ENCODE results near the gene BST1.

Gene BST1

GRCh38 chr4:15742637-15743036, 39.8 kb downstream of the BST1 start:
- Histone ChIP-seq H3K79me1 (ENCODE audit: low read length) (no peaks in the 10 kb centered on the region), H3K9ac (ENCODE audit: low read length) (no peak overlapping the region), H3K27me3 (ENCODE audit: insufficient read depth, low read length) (no peaks in the 10 kb centered on the region), H3K9me3 (ENCODE audit: insufficient read depth, low read depth, low read length) (peaks cover 2% of the 10 kb centered on the region), H3K14ac (ENCODE audit: low read length) (no peak overlapping the region), H3K79me2 (ENCODE audit: control insufficient read depth, insufficient read depth, low read length, poor library complexity) (no peaks in the 10 kb centered on the region), H4K12ac (ENCODE audit: low read depth, low read length) (no peak overlapping the region), H3K27ac (ENCODE audit: low read depth, low read length) (no peak overlapping the region), H2AK5ac (ENCODE audit: low read length) (no peak overlapping the region), H2BK12ac (ENCODE audit: low read length) (no peak overlapping the region), H2AFZ (ENCODE audit: insufficient read depth, low read length, poor library complexity) (no peak overlapping the region), H3K36me3 (ENCODE audit: control insufficient read depth in 1 of 2, insufficient read depth in 2 of 2, low read length in 2 of 2) (no peaks in the 10 kb centered on the region), H4K91ac (ENCODE audit: low read depth, low read length) (no peak overlapping the region), H3K4me2 (ENCODE audit: low read length) (no peak overlapping the region), H3K18ac (ENCODE audit: low read length) (no peak overlapping the region), H2BK5ac (ENCODE audit: low read depth, low read length, poor library complexity) (no peak overlapping the region), H4K8ac (ENCODE audit: low read depth, low read length) (no peak overlapping the region), H3K23ac (ENCODE audit: low read length) (no peak overlapping the region), H3K4me3 (ENCODE audit: low read depth, low read length) (no peak overlapping the region), H3K4me1 (ENCODE audit: control insufficient read depth in 1 of 2, insufficient read depth in 2 of 2, low read length in 2 of 2) (no peaks in the 10 kb centered on the region), H3K4ac (ENCODE audit: low read depth, low read length) (no peak overlapping the region), H2BK120ac (ENCODE audit: insufficient read depth, low read length, poor library complexity) (no peak overlapping the region)
- no CpG with 5 or more reads among the region's 1 CpG for WGBS (ENCODE audit: extremely low coverage, insufficient coverage, insufficient read length)
- no peak for DNase-seq

GRCh38 chr4:15744016-15744545, 41.2 kb downstream of the BST1 start:
- Histone ChIP-seq H4K8ac (ENCODE audit: low read depth, low read length) (no peak overlapping the region), H2BK5ac (ENCODE audit: low read depth, low read length, poor library complexity) (no peak overlapping the region), H2AFZ (ENCODE audit: insufficient read depth, low read length, poor library complexity) (no peak overlapping the region), H3K4me1 (ENCODE audit: control insufficient read depth in 1 of 2, insufficient read depth in 2 of 2, low read length in 2 of 2) (no peaks in the 10 kb centered on the region), H3K4me3 (ENCODE audit: low read depth, low read length) (no peak overlapping the region), H3K79me1 (ENCODE audit: low read length) (no peaks in the 10 kb centered on the region), H4K12ac (ENCODE audit: low read depth, low read length) (no peak overlapping the region), H3K27me3 (ENCODE audit: insufficient read depth, low read length) (no peaks in the 10 kb centered on the region), H3K14ac (ENCODE audit: low read length) (no peak overlapping the region), H2BK12ac (ENCODE audit: low read length) (no peak overlapping the region), H2BK120ac (ENCODE audit: insufficient read depth, low read length, poor library complexity) (no peak overlapping the region), H3K79me2 (ENCODE audit: control insufficient read depth, insufficient read depth, low read length, poor library complexity) (no peaks in the 10 kb centered on the region), H3K9ac (ENCODE audit: low read length) (no peak overlapping the region), H3K4ac (ENCODE audit: low read depth, low read length) (no peak overlapping the region), H2AK5ac (ENCODE audit: low read length) (no peak overlapping the region), H3K9me3 (ENCODE audit: insufficient read depth, low read depth, low read length) (peaks cover 2% of the 10 kb centered on the region), H3K18ac (ENCODE audit: low read length) (no peak overlapping the region), H3K27ac (ENCODE audit: low read depth, low read length) (no peak overlapping the region), H3K36me3 (ENCODE audit: control insufficient read depth in 1 of 2, insufficient read depth in 2 of 2, low read length in 2 of 2) (no peaks in the 10 kb centered on the region), H3K23ac (ENCODE audit: low read length) (no peak overlapping the region), H4K91ac (ENCODE audit: low read depth, low read length) (no peak overlapping the region), H3K4me2 (ENCODE audit: low read length) (no peak overlapping the region)
- no peak for DNase-seq
- no CpG with 5 or more reads among the region's 5 CpGs for WGBS (ENCODE audit: extremely low coverage, insufficient coverage, insufficient read length)

GRCh38 chr4:15746110-15746509, 43.2 kb downstream of the BST1 start:
- Histone ChIP-seq H3K9me3 (ENCODE audit: insufficient read depth, low read depth, low read length) (peaks cover 1% of the 10 kb centered on the region), H4K91ac (ENCODE audit: low read depth, low read length) (no peak overlapping the region), H3K14ac (ENCODE audit: low read length) (no peak overlapping the region), H3K4ac (ENCODE audit: low read depth, low read length) (no peak overlapping the region), H2BK5ac (ENCODE audit: low read depth, low read length, poor library complexity) (no peak overlapping the region), H3K23ac (ENCODE audit: low read length) (no peak overlapping the region), H3K4me3 (ENCODE audit: low read depth, low read length) (no peak overlapping the region), H3K4me1 (ENCODE audit: control insufficient read depth in 1 of 2, insufficient read depth in 2 of 2, low read length in 2 of 2) (no peaks in the 10 kb centered on the region), H3K79me1 (ENCODE audit: low read length) (no peaks in the 10 kb centered on the region), H2AK5ac (ENCODE audit: low read length) (no peak overlapping the region), H4K8ac (ENCODE audit: low read depth, low read length) (no peak overlapping the region), H2BK120ac (ENCODE audit: insufficient read depth, low read length, poor library complexity) (no peak overlapping the region), H3K9ac (ENCODE audit: low read length) (no peak overlapping the region), H3K36me3 (ENCODE audit: control insufficient read depth in 1 of 2, insufficient read depth in 2 of 2, low read length in 2 of 2) (no peaks in the 10 kb centered on the region), H3K27me3 (ENCODE audit: insufficient read depth, low read length) (no peaks in the 10 kb centered on the region), H4K12ac (ENCODE audit: low read depth, low read length) (no peak overlapping the region), H3K4me2 (ENCODE audit: low read length) (no peak overlapping the region), H3K18ac (ENCODE audit: low read length) (no peak overlapping the region), H3K79me2 (ENCODE audit: control insufficient read depth, insufficient read depth, low read length, poor library complexity) (no peaks in the 10 kb centered on the region), H3K27ac (ENCODE audit: low read depth, low read length) (no peak overlapping the region), H2BK12ac (ENCODE audit: low read length) (no peak overlapping the region), H2AFZ (ENCODE audit: insufficient read depth, low read length, poor library complexity) (no peak overlapping the region)
- no CpG with 5 or more reads among the region's 1 CpG for whole genome bisulfite sequencing (ENCODE audit: extremely low coverage, insufficient coverage, insufficient read length)
- no peak for DNase-seq

- no peak overlapping the region for H3K27ac ChIP-seq (ENCODE audit: low read depth, low read length)
- H4K91ac ChIP-seq (ENCODE audit: low read depth, low read length) = no peak overlapping the region
- H3K4me2 ChIP-seq (ENCODE audit: low read length) = no peak overlapping the region
- H3K23ac ChIP-seq (ENCODE audit: low read length) = no peak overlapping the region
- no peak overlapping the region for H3K4ac ChIP-seq (ENCODE audit: low read depth, low read length)
- DNase-seq = no peak
- H2AK5ac ChIP-seq (ENCODE audit: low read length) = no peak overlapping the region
- no peak overlapping the region for H4K12ac ChIP-seq (ENCODE audit: low read depth, low read length)
- no CpG with 5 or more reads among the region's 6 CpGs for WGBS (ENCODE audit: extremely low coverage, insufficient coverage, insufficient read length)
- no peak overlapping the region for H4K8ac ChIP-seq (ENCODE audit: low read depth, low read length)
- H3K79me1 ChIP-seq (ENCODE audit: low read length) = no peaks in the 10 kb centered on the region
- H3K9ac ChIP-seq (ENCODE audit: low read length) = no peak overlapping the region
- H2BK12ac ChIP-seq (ENCODE audit: low read length) = no peak overlapping the region
- H3K14ac ChIP-seq (ENCODE audit: low read length) = no peak overlapping the region
- peaks cover 2% of the 10 kb centered on the region for H3K9me3 ChIP-seq (ENCODE audit: insufficient read depth, low read depth, low read length)
- H2BK5ac ChIP-seq (ENCODE audit: low read depth, low read length, poor library complexity) = no peak overlapping the region
- no peaks in the 10 kb centered on the region for H3K4me1 ChIP-seq (ENCODE audit: control insufficient read depth in 1 of 2, insufficient read depth in 2 of 2, low read length in 2 of 2)
- no peak overlapping the region for H3K4me3 ChIP-seq (ENCODE audit: low read depth, low read length)
- H2AFZ ChIP-seq (ENCODE audit: insufficient read depth, low read length, poor library complexity) = no peak overlapping the region
- H3K36me3 ChIP-seq (ENCODE audit: control insufficient read depth in 1 of 2, insufficient read depth in 2 of 2, low read length in 2 of 2) = no peaks in the 10 kb centered on the region
- H3K18ac ChIP-seq (ENCODE audit: low read length) = no peak overlapping the region
- H3K27me3 ChIP-seq (ENCODE audit: insufficient read depth, low read length) = no peaks in the 10 kb centered on the region
- no peak overlapping the region for H2BK120ac ChIP-seq (ENCODE audit: insufficient read depth, low read length, poor library complexity)
- H3K79me2 ChIP-seq (ENCODE audit: control insufficient read depth, insufficient read depth, low read length, poor library complexity) = no peaks in the 10 kb centered on the region
Observed at GRCh38 chr4:15749001-15749400, 46.1 kb downstream of the BST1 start.

Measured in trophoblast cell (in vitro differentiated cells and primary cell).